ENCODE measurements around the gene SMARCA2. TPM values are rescaled to one million over a fixed set of nuclear protein-coding genes. Genes with fewer than 3 reads are reported as not detected.

The SMARCA2 gene
- total and polyA plus RNA-seq, 9 of the 15 experiments (the other 6 are each of a cell fraction or from before 2014, with no cell fraction given) = 8.0 to 34.8 (median 25.5) TPM

DNA sequence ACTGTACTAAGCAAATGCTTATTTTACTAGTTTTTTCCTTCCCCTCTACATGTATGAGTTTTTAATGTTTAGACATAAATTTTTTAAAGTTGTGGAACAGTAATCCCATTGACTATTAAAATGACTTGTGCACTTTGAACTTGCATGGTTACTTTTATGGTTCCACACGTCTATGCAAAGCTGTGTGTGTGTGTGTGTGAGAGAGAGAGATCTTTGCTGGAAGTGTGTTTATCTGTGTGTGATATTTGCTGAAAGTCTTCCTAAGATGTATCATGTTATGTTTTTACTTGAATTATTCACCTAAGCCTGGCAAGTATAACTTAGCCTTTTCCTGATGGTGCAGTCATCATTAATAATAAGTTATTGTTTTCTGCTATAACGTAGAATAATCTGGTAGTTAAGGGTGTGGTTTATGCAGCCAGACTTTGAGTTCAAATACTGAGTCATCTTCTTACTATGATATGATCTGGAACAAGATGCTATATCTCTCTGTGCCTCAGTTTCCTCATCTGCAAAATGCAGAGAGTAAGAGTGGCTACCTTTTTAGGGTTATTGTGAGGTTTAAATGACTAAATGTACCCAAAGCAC, 138.6 kb downstream of the SMARCA2 start:
- no peaks in the 10 kb centered on the region for H3K9me3 ChIP-seq (replicated peaks; ENCODE audit: control insufficient read depth, insufficient read depth, low read depth, low read length)
- no peaks in the 10 kb centered on the region for H3K9me1 ChIP-seq (ENCODE audit: control insufficient read depth, insufficient read depth, low read length)
- H4K20me1 ChIP-seq (replicated peaks; ENCODE audit: control insufficient read depth, insufficient read depth, low read length) = no peaks in the 10 kb centered on the region
- no peak overlapping the region for H2AFZ ChIP-seq (ENCODE audit: low read depth, low read length)
- 0 out of 3 replicates have a peak, but pooled peaks cover 4% of the 10 kb centered on the region for H3K36me3 ChIP-seq (ENCODE audit: control insufficient read depth, insufficient read depth, low read length)
- H3K4me2 ChIP-seq (ENCODE audit: insufficient read depth, low read length) = no peak overlapping the region
- H3K4me1 ChIP-seq (replicated peaks in 1 of 2; ENCODE audit: control insufficient read depth in 2 of 2, insufficient read depth in 2 of 2, low read length in 2 of 2) = no peaks in the 10 kb centered on the region
- no peaks in the 10 kb centered on the region; the same call in 2 of the 3 replicates for H3K79me2 ChIP-seq (ENCODE audit: control insufficient read depth, insufficient read depth, low read length)
- no peaks in the 10 kb centered on the region for H3K27me3 ChIP-seq (ENCODE audit: control insufficient read depth in 2 of 2, insufficient read depth in 2 of 2, low read length in 2 of 2)
- no peak for DNase-seq (ENCODE audit: extremely low read depth in 1 of 4, low spot score in 3 of 4)
- in situ Hi-C loops (cut with MboI) = no loop called here
- FAIRE-seq = no peak
- WGBS (ENCODE audit: insufficient coverage, low coverage, missing lambda C conversion rate) = 73% methylated on average over 2 of the region's 2 CpGs
- H3K4me3 ChIP-seq = no peak overlapping the region
- no peak overlapping the region for H3K27ac ChIP-seq (ENCODE audit: extremely low read depth, low read depth, low read length)
- no peak overlapping the region for H3K9ac ChIP-seq (ENCODE audit: insufficient read depth in 1 of 2, low read depth in 2 of 2, low read length in 2 of 2)
- POLR2A ChIA-PET = interaction anchor here (0.8 kb wide), 1 partner anchor 110 kb away, joined by 3 read pairs; no protein-coding TSS in a partner anchor
- BruUV-seq (replicated peaks) = no TSS peak
- intact Hi-C loops (cut with micrococcal nuclease) = no loop called here
- ATAC-seq = no peak
- CTCF ChIA-PET (ENCODE audit: low intra/inter-chr PET ratio) = no interaction called here
- TF ChIP-seq, protein P1, sequence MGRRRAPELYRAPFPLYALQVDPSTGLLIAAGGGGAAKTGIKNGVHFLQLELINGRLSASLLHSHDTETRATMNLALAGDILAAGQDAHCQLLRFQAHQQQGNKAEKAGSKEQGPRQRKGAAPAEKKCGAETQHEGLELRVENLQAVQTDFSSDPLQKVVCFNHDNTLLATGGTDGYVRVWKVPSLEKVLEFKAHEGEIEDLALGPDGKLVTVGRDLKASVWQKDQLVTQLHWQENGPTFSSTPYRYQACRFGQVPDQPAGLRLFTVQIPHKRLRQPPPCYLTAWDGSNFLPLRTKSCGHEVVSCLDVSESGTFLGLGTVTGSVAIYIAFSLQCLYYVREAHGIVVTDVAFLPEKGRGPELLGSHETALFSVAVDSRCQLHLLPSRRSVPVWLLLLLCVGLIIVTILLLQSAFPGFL (CRISPR knock-in tag; IDR thresholded peaks at IDR 0.05) = no peak
- TF ChIP-seq, protein P2, sequence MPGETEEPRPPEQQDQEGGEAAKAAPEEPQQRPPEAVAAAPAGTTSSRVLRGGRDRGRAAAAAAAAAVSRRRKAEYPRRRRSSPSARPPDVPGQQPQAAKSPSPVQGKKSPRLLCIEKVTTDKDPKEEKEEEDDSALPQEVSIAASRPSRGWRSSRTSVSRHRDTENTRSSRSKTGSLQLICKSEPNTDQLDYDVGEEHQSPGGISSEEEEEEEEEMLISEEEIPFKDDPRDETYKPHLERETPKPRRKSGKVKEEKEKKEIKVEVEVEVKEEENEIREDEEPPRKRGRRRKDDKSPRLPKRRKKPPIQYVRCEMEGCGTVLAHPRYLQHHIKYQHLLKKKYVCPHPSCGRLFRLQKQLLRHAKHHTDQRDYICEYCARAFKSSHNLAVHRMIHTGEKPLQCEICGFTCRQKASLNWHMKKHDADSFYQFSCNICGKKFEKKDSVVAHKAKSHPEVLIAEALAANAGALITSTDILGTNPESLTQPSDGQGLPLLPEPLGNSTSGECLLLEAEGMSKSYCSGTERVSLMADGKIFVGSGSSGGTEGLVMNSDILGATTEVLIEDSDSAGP (CRISPR knock-in tag; IDR thresholded peaks at IDR 0.05) = no peak
- TF ChIP-seq, protein P3, sequence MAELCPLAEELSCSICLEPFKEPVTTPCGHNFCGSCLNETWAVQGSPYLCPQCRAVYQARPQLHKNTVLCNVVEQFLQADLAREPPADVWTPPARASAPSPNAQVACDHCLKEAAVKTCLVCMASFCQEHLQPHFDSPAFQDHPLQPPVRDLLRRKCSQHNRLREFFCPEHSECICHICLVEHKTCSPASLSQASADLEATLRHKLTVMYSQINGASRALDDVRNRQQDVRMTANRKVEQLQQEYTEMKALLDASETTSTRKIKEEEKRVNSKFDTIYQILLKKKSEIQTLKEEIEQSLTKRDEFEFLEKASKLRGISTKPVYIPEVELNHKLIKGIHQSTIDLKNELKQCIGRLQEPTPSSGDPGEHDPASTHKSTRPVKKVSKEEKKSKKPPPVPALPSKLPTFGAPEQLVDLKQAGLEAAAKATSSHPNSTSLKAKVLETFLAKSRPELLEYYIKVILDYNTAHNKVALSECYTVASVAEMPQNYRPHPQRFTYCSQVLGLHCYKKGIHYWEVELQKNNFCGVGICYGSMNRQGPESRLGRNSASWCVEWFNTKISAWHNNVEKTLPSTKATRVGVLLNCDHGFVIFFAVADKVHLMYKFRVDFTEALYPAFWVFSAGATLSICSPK (IDR thresholded peaks at IDR 0.05; ENCODE audit: borderline replicate concordance) = no peak
- TF ChIP-seq TRIM28 (IDR thresholded peaks at IDR 0.05) = no peak
- TF ChIP-seq CTBP1 (IDR thresholded peaks at IDR 0.05; ENCODE audit: borderline replicate concordance) = no peak
- TF ChIP-seq ZNF274 (IDR thresholded peaks at IDR 0.05; ENCODE audit: borderline replicate concordance, low read depth, low read length) = no peak
- TF ChIP-seq ZNF436 (CRISPR knock-in tag; IDR thresholded peaks at IDR 0.05) = no peak
- TF ChIP-seq, protein P4, sequence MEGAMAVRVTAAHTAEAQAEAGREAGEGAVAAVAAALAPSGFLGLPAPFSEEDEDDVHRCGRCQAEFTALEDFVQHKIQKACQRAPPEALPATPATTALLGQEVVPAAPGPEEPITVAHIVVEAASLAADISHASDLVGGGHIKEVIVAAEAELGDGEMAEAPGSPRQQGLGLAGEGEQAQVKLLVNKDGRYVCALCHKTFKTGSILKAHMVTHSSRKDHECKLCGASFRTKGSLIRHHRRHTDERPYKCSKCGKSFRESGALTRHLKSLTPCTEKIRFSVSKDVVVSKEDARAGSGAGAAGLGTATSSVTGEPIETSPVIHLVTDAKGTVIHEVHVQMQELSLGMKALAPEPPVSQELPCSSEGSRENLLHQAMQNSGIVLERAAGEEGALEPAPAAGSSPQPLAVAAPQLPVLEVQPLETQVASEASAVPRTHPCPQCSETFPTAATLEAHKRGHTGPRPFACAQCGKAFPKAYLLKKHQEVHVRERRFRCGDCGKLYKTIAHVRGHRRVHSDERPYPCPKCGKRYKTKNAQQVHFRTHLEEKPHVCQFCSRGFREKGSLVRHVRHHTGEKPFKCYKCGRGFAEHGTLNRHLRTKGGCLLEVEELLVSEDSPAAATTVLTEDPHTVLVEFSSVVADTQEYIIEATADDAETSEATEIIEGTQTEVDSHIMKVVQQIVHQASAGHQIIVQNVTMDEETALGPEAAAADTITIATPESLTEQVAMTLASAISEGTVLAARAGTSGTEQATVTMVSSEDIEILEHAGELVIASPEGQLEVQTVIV (CRISPR knock-in tag; IDR thresholded peaks at IDR 0.05; ENCODE audit: borderline replicate concordance) = no peak
- TF ChIP-seq, protein P5, sequence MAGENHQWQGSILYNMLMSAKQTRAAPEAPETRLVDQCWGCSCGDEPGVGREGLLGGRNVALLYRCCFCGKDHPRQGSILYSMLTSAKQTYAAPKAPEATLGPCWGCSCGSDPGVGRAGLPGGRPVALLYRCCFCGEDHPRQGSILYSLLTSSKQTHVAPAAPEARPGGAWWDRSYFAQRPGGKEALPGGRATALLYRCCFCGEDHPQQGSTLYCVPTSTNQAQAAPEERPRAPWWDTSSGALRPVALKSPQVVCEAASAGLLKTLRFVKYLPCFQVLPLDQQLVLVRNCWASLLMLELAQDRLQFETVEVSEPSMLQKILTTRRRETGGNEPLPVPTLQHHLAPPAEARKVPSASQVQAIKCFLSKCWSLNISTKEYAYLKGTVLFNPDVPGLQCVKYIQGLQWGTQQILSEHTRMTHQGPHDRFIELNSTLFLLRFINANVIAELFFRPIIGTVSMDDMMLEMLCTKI (IDR thresholded peaks at IDR 0.05; ENCODE audit: partially characterized antibody) = no peak
- TF ChIP-seq, protein P6, sequence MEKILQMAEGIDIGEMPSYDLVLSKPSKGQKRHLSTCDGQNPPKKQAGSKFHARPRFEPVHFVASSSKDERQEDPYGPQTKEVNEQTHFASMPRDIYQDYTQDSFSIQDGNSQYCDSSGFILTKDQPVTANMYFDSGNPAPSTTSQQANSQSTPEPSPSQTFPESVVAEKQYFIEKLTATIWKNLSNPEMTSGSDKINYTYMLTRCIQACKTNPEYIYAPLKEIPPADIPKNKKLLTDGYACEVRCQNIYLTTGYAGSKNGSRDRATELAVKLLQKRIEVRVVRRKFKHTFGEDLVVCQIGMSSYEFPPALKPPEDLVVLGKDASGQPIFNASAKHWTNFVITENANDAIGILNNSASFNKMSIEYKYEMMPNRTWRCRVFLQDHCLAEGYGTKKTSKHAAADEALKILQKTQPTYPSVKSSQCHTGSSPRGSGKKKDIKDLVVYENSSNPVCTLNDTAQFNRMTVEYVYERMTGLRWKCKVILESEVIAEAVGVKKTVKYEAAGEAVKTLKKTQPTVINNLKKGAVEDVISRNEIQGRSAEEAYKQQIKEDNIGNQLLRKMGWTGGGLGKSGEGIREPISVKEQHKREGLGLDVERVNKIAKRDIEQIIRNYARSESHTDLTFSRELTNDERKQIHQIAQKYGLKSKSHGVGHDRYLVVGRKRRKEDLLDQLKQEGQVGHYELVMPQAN (IDR thresholded peaks at IDR 0.05; ENCODE audit: borderline replicate concordance) = no peak
- no peak for TF ChIP-seq SRF (CRISPR knock-in tag; IDR thresholded peaks at IDR 0.05)

Measured in K562 (cell line).